Anterior cingulate cortex (tissue), 58 donors: Measurements from ENCODE around the gene LPIN2.
"Not testable (repeated sequence)": the region's sequence is repeated elsewhere in the genome, so short reads cannot be mapped to it uniquely, and the experiment has no call there.

Source experiments
- DNase-seq, 58 donors: peaks; one replicate each; lab custom pipeline; 2025; lab: John Stamatoyannopoulos, UW

LPIN2 gene

GRCh38 chr18:3010086-3010485 is 2.9 kb downstream of the LPIN2 start:
- DNase-seq: no peak

- no peak for DNase-seq
Measured at GRCh38 chr18:3008541-3008940, 4.4 kb downstream of the LPIN2 start.

- no peak for DNase-seq
Measured at GRCh38 chr18:3007491-3007890, 5.5 kb downstream of the LPIN2 start.

GRCh38 chr18:3005462-3005861 is 7.5 kb downstream of the LPIN2 start:
- no peak for DNase-seq

- not testable (repeated sequence) for DNase-seq
Measured at GRCh38 chr18:3003766-3004165, 9.2 kb downstream of the LPIN2 start.

GRCh38 chr18:3002732-3003131 is 10.2 kb downstream of the LPIN2 start:
- DNase-seq: no peak

- DNase-seq: no peak
Measured at GRCh38 chr18:2998644-2999043, 14.3 kb downstream of the LPIN2 start.

- DNase-seq: peak in 14 of 58 donors; percentile 7 to 65 (median 40)
Measured at GRCh38 chr18:2997846-2998564, 14.9 kb downstream of the LPIN2 start.

GRCh38 chr18:2997429-2997828 is 15.5 kb downstream of the LPIN2 start:
- DNase-seq: no peak

GRCh38 chr18:2994603-2995432 is 18.1 kb downstream of the LPIN2 start:
- no peak for DNase-seq

GRCh38 chr18:2994020-2994589 is 18.8 kb downstream of the LPIN2 start:
- DNase-seq: no peak

- no peak for DNase-seq
Measured at GRCh38 chr18:2992995-2993877, 19.7 kb downstream of the LPIN2 start.

GRCh38 chr18:2990956-2991640 is 21.8 kb downstream of the LPIN2 start:
- no peak for DNase-seq

GRCh38 chr18:2987876-2988790 is 24.8 kb downstream of the LPIN2 start:
- no peak for DNase-seq

- DNase-seq: no peak
Measured at GRCh38 chr18:2986150-2986865, 26.6 kb downstream of the LPIN2 start.

- no peak for DNase-seq
Measured at GRCh38 chr18:2985628-2986027, 27.3 kb downstream of the LPIN2 start.

GRCh38 chr18:2984703-2985261 is 28.2 kb downstream of the LPIN2 start:
- no peak for DNase-seq

- DNase-seq: no peak
Measured at GRCh38 chr18:2984091-2984490, 28.9 kb downstream of the LPIN2 start.
